HG03025 (cell line): ENCODE data around the gene TEC.

Source experiments
- ATAC-seq: cut with Tn5 transposase; IDR thresholded peaks from one replicate; pipeline ENCODE4 v1.9.1; 2021; ENCODE audit warnings: mild to moderate bottlenecking, moderate library complexity; ENCODE audit not compliant: unreplicated experiment, low FRiP score

The TEC gene

GRCh38 chr4:48270523-48270897, 872 bp upstream of the TEC start:
- no peak for ATAC-seq

GRCh38 chr4:48269861-48270522, 354 bp upstream of the TEC start:
- peak; percentile 86 for ATAC-seq

GRCh38 chr4:48267574-48267973, 2.1 kb downstream of the TEC start:
- no peak for ATAC-seq

GRCh38 chr4:48266781-48267180, 2.9 kb downstream of the TEC start:
- ATAC-seq: no peak

GRCh38 chr4:48262926-48263325, 6.7 kb downstream of the TEC start:
- ATAC-seq: no peak

GRCh38 chr4:48262484-48262883, 7.2 kb downstream of the TEC start:
- no peak for ATAC-seq

GRCh38 chr4:48261281-48261680, 8.4 kb downstream of the TEC start:
- ATAC-seq: no peak

GRCh38 chr4:48259748-48260147, 9.9 kb downstream of the TEC start:
- ATAC-seq: no peak

GRCh38 chr4:48258845-48259397, 10.7 kb downstream of the TEC start:
- no peak for ATAC-seq

- no peak for ATAC-seq
These were observed 13.7 kb downstream of the TEC start for GRCh38 chr4:48255959-48256342.

- no peak for ATAC-seq
These were observed 14.3 kb downstream of the TEC start for GRCh38 chr4:48255072-48255958.

GRCh38 chr4:48254381-48255071, 15.1 kb downstream of the TEC start:
- ATAC-seq: no peak

GRCh38 chr4:48252313-48252712, 17.3 kb downstream of the TEC start:
- ATAC-seq: no peak

GRCh38 chr4:48250980-48251379, 18.7 kb downstream of the TEC start:
- ATAC-seq: no peak

GRCh38 chr4:48250343-48250742, 19.3 kb downstream of the TEC start:
- ATAC-seq: no peak

- no peak for ATAC-seq
These were observed 20.3 kb downstream of the TEC start for GRCh38 chr4:48249378-48249777.

GRCh38 chr4:48248559-48248953, 21.1 kb downstream of the TEC start:
- no peak for ATAC-seq

GRCh38 chr4:48247878-48248558, 21.6 kb downstream of the TEC start:
- peak; percentile 54 for ATAC-seq

GRCh38 chr4:48247142-48247877, 22.3 kb downstream of the TEC start:
- peak; percentile 68 for ATAC-seq

GRCh38 chr4:48244665-48245064, 25.0 kb downstream of the TEC start:
- ATAC-seq: no peak
